ENCODE data around the gene PVALEF. TPM values are rescaled to one million over a fixed set of nuclear protein-coding genes. Genes with fewer than 3 reads are reported as not detected.

Gene PVALEF

Small RNA genes lying within 50 kb of the gene (small RNA-seq; reads per million reads assigned to genes)
- not detected for gene MIR1250 (ENCODE audit: low read depth)
- gene MIR3065 (ENCODE audit: low read depth), result 8.9 reads per million, percentile 76 among the genes with 10 or more reads in this experiment
- gene MIR657 (ENCODE audit: low read depth), result not detected

Measured in mesenchymal stem cell (in vitro differentiated cells and primary cell).